ENCODE results near the gene RBM8A. TPM values are rescaled to one million over a fixed set of nuclear protein-coding genes. Genes with fewer than 3 reads are reported as not detected.

Gene RBM8A
- total RNA-seq = 98.2 TPM

DNA sequence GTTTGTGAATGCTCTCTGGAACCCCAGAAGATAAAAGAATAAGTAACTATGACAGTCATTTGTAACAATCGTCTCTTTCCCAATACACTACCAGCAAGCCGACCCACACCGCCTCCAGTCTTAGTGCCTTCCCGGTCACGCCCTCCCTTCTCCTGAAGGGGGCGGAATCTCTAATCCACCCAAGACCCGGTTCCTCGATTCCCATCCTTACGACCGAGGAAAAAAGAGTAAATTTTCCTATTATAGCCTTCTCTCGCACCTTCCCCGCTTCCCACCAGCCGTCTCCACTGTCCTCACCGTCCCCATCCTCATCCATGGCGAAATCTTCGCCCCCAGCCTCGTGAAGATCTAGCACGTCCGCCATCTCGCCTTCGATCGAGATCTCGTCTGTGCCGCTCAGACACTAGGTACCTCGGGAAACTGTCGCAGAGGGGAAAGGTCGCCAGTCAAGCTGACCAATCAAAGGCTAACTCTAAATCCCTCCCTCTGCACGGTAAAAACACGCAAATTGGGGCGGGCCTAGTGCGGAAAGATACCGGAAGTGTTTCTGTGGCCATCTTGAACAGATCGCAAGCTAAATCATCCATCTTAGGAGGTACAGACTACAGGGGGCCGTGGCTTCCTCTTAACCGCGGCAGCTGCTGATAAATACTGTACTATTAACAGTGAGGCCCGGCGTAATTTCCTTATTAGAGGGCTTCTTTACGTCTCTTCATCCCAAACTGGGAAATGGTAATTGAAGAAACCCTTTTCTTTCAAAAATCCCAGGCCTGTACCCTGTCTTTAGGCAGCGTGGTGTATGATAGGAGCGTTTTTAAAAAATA is at the start of gene RBM8A:
RBM8A (minus strand) TSS at position 422 of the 824 bp plus-strand sequence; CDS start at position 364, 58 bp downstream.
- H3K27me3 ChIP-seq (ENCODE audit: insufficient read depth, low read length) = no peaks in the 10 kb centered on the region
- H3K4me3 ChIP-seq (ENCODE audit: low read length) = peak within 1 kb of the TSS; percentile 63
- H3K4me1 ChIP-seq (ENCODE audit: insufficient read depth, low read length) = peaks cover 39% of the 10 kb centered on the region
- H3K9me3 ChIP-seq (ENCODE audit: low read depth, low read length) = no peaks in the 10 kb centered on the region

- Histone ChIP-seq H3K9me3 (ENCODE audit: low read depth, low read length) (no peaks in the 10 kb centered on the region), H3K4me3 (ENCODE audit: low read length) (no peak overlapping the region), H3K4me1 (ENCODE audit: insufficient read depth, low read length) (peaks cover 51% of the 10 kb centered on the region), H3K27me3 (ENCODE audit: insufficient read depth, low read length) (no peaks in the 10 kb centered on the region)
These were observed 49.7 kb upstream of the RBM8A start for GRCh38 chr1:145977016-145977415.

- no peak overlapping the region for H3K4me3 ChIP-seq (ENCODE audit: low read length)
- peaks cover 33% of the 10 kb centered on the region for H3K4me1 ChIP-seq (ENCODE audit: insufficient read depth, low read length)
- no peaks in the 10 kb centered on the region for H3K27me3 ChIP-seq (ENCODE audit: insufficient read depth, low read length)
- no peaks in the 10 kb centered on the region for H3K9me3 ChIP-seq (ENCODE audit: low read depth, low read length)
These were observed 47.9 kb upstream of the RBM8A start for GRCh38 chr1:145975216-145975615.

GRCh38 chr1:145974721-145975120 is 47.4 kb upstream of the RBM8A start:
- no peaks in the 10 kb centered on the region for H3K9me3 ChIP-seq (ENCODE audit: low read depth, low read length)
- H3K4me3 ChIP-seq (ENCODE audit: low read length) = no peak overlapping the region
- no peaks in the 10 kb centered on the region for H3K27me3 ChIP-seq (ENCODE audit: insufficient read depth, low read length)
- peaks cover 29% of the 10 kb centered on the region for H3K4me1 ChIP-seq (ENCODE audit: insufficient read depth, low read length)

GRCh38 chr1:145972580-145972979 is 45.3 kb upstream of the RBM8A start:
- Histone ChIP-seq H3K9me3 (ENCODE audit: low read depth, low read length) (no peaks in the 10 kb centered on the region), H3K27me3 (ENCODE audit: insufficient read depth, low read length) (no peaks in the 10 kb centered on the region), H3K4me1 (ENCODE audit: insufficient read depth, low read length) (peaks cover 7% of the 10 kb centered on the region), H3K4me3 (ENCODE audit: low read length) (no peak overlapping the region)

DNA sequence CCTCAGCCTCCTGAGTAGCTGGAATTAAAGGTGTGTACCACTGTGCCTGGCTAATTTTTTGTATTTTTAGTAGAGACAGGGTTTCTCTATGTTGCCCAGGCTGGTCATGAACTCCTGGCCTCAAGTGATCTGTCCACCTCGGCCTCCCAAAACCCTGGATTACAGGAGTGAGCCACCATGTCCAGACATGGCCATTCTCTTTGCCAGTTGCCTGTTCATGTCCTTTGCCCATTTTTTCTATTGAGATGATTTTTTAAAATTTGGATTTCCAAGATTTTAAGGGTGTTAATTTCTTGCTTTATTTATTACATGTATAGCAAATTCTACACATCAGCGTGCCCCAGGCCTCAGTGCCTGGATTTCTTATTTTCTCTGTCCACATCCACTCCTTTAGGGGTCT is 40.0 kb upstream of the RBM8A start:
- Histone ChIP-seq H3K27me3 (ENCODE audit: insufficient read depth, low read length) (no peaks in the 10 kb centered on the region), H3K4me3 (ENCODE audit: low read length) (no peak overlapping the region), H3K9me3 (ENCODE audit: low read depth, low read length) (no peaks in the 10 kb centered on the region), H3K4me1 (ENCODE audit: insufficient read depth, low read length) (peaks cover 32% of the 10 kb centered on the region)

GRCh38 chr1:145965119-145965744 is 37.9 kb upstream of the RBM8A start:
- Histone ChIP-seq H3K27me3 (ENCODE audit: insufficient read depth, low read length) (no peaks in the 10 kb centered on the region), H3K4me1 (ENCODE audit: insufficient read depth, low read length) (peaks cover 53% of the 10 kb centered on the region), H3K9me3 (ENCODE audit: low read depth, low read length) (no peaks in the 10 kb centered on the region), H3K4me3 (ENCODE audit: low read length) (peak overlapping the region; percentile 68)

DNA sequence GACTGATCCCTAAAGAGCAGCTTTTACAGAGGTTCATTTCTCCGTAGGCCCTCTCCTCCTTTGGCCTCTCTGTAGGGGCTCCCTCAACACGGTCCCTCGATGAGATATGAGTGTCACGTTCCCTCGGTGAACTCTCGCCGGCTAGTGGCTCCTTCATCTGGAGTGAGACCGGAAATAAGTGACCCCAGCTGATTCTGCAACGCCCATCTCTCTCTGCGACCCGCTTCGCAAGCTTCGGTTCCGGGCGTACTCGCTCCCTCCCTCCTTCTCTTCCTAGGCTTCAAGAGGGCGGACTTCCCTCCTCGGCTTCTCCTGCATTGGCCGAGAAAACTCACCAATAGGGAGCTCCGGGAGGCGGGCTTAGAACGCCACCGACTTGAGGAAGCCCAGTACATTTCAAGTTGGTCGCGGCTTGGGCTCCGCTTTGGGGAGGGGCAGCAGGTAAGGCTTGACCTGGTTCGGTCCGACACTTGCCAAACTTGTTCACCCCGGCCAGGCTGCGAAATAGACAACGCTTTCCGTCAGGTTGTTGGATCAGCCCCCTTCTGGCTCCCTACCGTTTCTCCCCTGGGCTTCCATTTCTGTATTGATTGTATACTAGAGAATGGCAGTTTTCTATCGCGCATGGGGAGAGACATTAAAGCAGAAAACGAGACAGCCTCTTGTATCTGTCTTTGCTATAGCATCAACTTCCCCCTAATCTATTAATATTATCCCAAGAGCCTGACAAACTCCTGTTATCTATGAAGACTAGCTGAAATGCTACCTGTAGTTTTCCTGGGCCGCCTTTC is 37.2 kb upstream of the RBM8A start, which contains the start of the genes ANKRD34A and POLR3GL:
ANKRD34A (minus strand) TSS at position 248 of the 791 bp plus-strand sequence. CDS start 2,816 bp downstream, outside the sequence.
POLR3GL (plus strand) TSS at position 363 of the 791 bp plus-strand sequence. CDS start 10,176 bp downstream, outside the sequence.
- no peaks in the 10 kb centered on the region for H3K27me3 ChIP-seq (ENCODE audit: insufficient read depth, low read length)
- H3K4me3 ChIP-seq (ENCODE audit: low read length) = peak within 1 kb of the TSS; percentile 68
- peaks cover 60% of the 10 kb centered on the region for H3K4me1 ChIP-seq (ENCODE audit: insufficient read depth, low read length)

GRCh38 chr1:145963265-145964019 is 36.2 kb upstream of the RBM8A start:
- Histone ChIP-seq H3K27me3 (ENCODE audit: insufficient read depth, low read length) (no peaks in the 10 kb centered on the region), H3K4me3 (ENCODE audit: low read length) (peak overlapping the region; percentile 68), H3K9me3 (ENCODE audit: low read depth, low read length) (no peaks in the 10 kb centered on the region), H3K4me1 (ENCODE audit: insufficient read depth, low read length) (peaks cover 70% of the 10 kb centered on the region)

More for the DNA sequence above, 37.2 kb upstream of the RBM8A start, which contains the start of the genes ANKRD34A and POLR3GL:
- H3K9me3 ChIP-seq (ENCODE audit: low read depth, low read length) = no peaks in the 10 kb centered on the region

GRCh38 chr1:145962157-145963102 is 35.1 kb upstream of the RBM8A start:
- H3K27me3 ChIP-seq (ENCODE audit: insufficient read depth, low read length) = no peaks in the 10 kb centered on the region
- peaks cover 74% of the 10 kb centered on the region for H3K4me1 ChIP-seq (ENCODE audit: insufficient read depth, low read length)
- no peaks in the 10 kb centered on the region for H3K9me3 ChIP-seq (ENCODE audit: low read depth, low read length)
- H3K4me3 ChIP-seq (ENCODE audit: low read length) = peak overlapping the region; percentile 53

DNA sequence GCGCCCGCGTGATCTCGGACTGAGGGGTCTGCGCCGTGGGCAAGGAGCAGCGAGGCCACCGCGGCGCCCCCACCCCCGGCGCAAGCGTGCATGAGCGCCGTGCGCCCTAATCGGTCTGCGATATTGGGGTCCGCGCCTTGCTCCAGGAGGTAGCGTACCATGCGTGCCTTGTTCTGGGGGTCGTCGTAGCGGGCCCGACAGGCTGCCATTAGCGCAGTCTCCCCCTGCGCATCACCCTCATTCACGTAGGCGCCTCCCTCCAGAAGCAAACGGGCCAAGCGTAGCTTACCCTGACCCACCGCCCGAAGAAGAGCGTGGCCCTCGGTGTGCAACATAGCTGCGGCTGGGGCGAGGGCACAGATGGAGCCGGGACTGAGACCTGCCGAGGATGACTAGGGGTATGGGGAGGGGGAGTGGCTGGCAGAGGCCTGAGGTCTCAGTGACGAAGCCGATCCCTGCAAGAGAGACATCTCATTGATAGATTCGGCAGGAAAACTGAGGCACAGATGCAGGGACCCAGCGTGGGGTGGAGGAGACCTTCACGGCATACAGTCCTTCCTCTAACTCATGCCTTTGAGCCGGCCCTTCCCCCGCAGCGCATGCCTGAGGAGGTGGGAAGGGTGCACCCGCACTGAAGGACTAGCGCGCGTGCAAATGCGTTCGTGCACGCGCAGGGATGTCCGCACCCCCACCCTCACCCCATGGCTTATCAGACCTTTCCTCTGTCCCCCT is 34.3 kb upstream of the RBM8A start:
- Histone ChIP-seq H3K4me3 (ENCODE audit: low read length) (peak overlapping the region; percentile 53), H3K4me1 (ENCODE audit: insufficient read depth, low read length) (peaks cover 82% of the 10 kb centered on the region), H3K9me3 (ENCODE audit: low read depth, low read length) (no peaks in the 10 kb centered on the region), H3K27me3 (ENCODE audit: insufficient read depth, low read length) (no peaks in the 10 kb centered on the region)

- Histone ChIP-seq H3K27me3 (ENCODE audit: insufficient read depth, low read length) (no peaks in the 10 kb centered on the region), H3K4me1 (ENCODE audit: insufficient read depth, low read length) (peaks cover 85% of the 10 kb centered on the region), H3K4me3 (ENCODE audit: low read length) (peak overlapping the region; percentile 53), H3K9me3 (ENCODE audit: low read depth, low read length) (no peaks in the 10 kb centered on the region)
These were observed 33.8 kb upstream of the RBM8A start for GRCh38 chr1:145961109-145961424.

Measured in mononuclear cell (primary cell).